Gastrocnemius medialis (tissue), 4 donors: ENCODE measurements around the gene COX5B. TPM values are rescaled to one million over a fixed set of nuclear protein-coding genes. Genes with fewer than 3 reads are reported as not detected.
A peak's percentile ranks its signal among the peaks of the same experiment; 100 is the strongest.

ENCODE experiments used
- ATAC-seq, 2 donors: fragments of 150-250 bp; one replicate each; pipeline ENCODE4 v1.9.1; 2016
- DNase-seq, 2 donors: peaks; one replicate each; pipeline ENCODE4 v3.0.0-alpha.2; 2019
- H3K27ac ChIP-seq, 4 donors: fragments of 200-600 bp; sonication (generic); 1 replicate in 1 of 4; 2 replicates in 3 of 4; pipeline ENCODE4 v1.5.1; 2016 to 2018; ENCODE audit warnings: mild to moderate bottlenecking in 2 of 4, moderate library complexity in 1 of 4
- H3K27me3 ChIP-seq, 3 donors: fragments of 200-600 bp; sonication (generic) in 2 of 3; 1 replicate in 1 of 3; 2 replicates in 2 of 3; pipeline versions ENCODE4 v1.5.1 to v1.6.0; 2016 to 2019; ENCODE audit warnings: mild to moderate bottlenecking in 1 of 3, moderate library complexity in 1 of 3
- H3K36me3 ChIP-seq, 2 donors: fragments of 200-600 bp; sonication (generic) in 1 of 2; one replicate each; pipeline ENCODE4 v1.5.1; 2017 to 2018
- H3K4me1 ChIP-seq, 2 donors: fragments of 200-600 bp; sonication (generic) in 1 of 2; one replicate each; pipeline ENCODE4 v1.5.1; 2016 to 2017; ENCODE audit warnings: mild to moderate bottlenecking in 2 of 2
- H3K4me3 ChIP-seq, 4 donors: fragments of 200-600 bp; sonication (generic) in 3 of 4; 1 replicate in 1 of 4; 2 replicates in 3 of 4; pipeline ENCODE4 v1.5.1; 2016 to 2019; ENCODE audit warnings: mild to moderate bottlenecking in 2 of 4
- H3K9me3 ChIP-seq, 3 donors: fragments of 200-600 bp; sonication (generic) in 2 of 3; 1 replicate in 1 of 3; 2 replicates in 2 of 3; pipeline ENCODE4 v1.5.1; 2016 to 2019
- POLR2A ChIP-seq, 2 donors: fragments of 450-650 bp; IDR thresholded peaks; one replicate each; pipeline ENCODE4 v1.6.1; 2017; ENCODE audit warnings: antibody characterized with exemption in 2 of 2, mild to moderate bottlenecking in 2 of 2, moderate library complexity in 2 of 2
- in situ Hi-C, 4 donors: fragments of 200-750 bp; cut with MboI; loops; one replicate each; pipeline versions ENCODE4 v1.15.0 to v1.8.0; 2017; ENCODE audit warnings: low sequenced_read_pairs in 4 of 4
- intact Hi-C: fragments of 100-400 bp; cut with DNase I; formaldehyde crosslinking; loops from one replicate; pipeline ENCODE4 v1.15.1; 2023; ENCODE audit warnings: low total_unique reads
- total RNA-seq, 4 donors: library from RNA; depleted of rRNA; stranded (reverse); fragments of >200 nt; gene quantifications; one replicate each; pipeline versions ENCODE4 v1.1.0 to v1.2.3, GENCODE V29; 2016
- TF ChIP-seq, protein P1 (sequence below), 5 experiments: fragments of 450-650 bp in 3 of 5; fragments of 200-600 bp in 2 of 5; sonication (generic) in 2 of 5; IDR thresholded peaks in 4 of 5; conservative IDR thresholded peaks in 1 of 5; 1 replicate in 4 of 5; 2 replicates in 1 of 5; pipeline ENCODE4 v1.5.1; 2016 to 2019; ENCODE audit warnings: antibody characterized with exemption in 5 of 5, mild to moderate bottlenecking in 3 of 5, moderate library complexity in 3 of 5

COX5B gene
- total RNA-seq, 4 donors from 2014 or later = 742 to 1,417 (median 1,247) TPM

DNA sequence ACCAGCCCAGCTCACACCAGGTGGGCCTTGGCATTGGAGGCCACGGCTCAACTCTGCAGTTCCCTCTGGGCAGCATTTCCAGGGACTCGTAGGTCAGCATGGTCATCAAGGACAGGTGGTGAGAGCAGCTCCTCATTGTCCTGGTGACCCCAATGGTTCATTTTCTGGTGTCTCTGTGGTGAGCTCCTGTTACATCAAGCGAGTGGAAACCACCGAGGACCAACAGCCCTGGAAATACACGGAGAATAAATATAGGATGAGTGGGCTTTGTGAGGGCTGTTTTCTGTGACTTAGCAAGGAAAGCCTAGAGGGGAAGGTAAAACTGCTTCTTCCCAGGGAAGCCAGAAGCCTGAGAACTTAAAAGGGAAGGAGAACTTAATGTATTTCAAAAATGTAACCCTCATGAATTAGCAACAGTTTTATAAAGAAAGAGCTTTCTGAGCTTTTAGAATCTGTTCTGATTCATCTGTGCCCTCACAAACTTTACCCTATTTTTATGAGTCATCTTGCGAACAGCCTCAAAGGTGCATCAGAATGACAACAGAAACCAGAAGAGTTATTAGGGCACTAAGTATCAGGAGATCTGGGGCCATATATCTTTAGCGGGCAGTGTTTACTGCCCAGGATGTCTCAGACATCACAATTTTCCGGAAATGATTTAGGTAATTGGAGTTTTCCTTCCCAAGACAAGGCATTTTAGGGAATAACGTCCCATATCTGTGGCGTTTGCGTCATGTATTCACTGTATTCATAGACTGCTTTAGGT, 42.4 kb downstream of the COX5B start:
- no peaks in the 10 kb centered on the region for H3K4me1 ChIP-seq
- H3K36me3 ChIP-seq = no peaks in the 10 kb centered on the region
- H3K27me3 ChIP-seq = no peaks in the 10 kb centered on the region
- ATAC-seq = no peak
- DNase-seq = no peak
- in situ Hi-C loops (loop anchor here in 1 of 4 donors (25.0 kb wide), 1 partner anchor 1626 kb away; no protein-coding TSS in a partner anchor), intact Hi-C loops (no loop called here)
- no peak for TF ChIP-seq POLR2A (IDR thresholded peaks at IDR 0.05)
- TF ChIP-seq, protein P1, sequence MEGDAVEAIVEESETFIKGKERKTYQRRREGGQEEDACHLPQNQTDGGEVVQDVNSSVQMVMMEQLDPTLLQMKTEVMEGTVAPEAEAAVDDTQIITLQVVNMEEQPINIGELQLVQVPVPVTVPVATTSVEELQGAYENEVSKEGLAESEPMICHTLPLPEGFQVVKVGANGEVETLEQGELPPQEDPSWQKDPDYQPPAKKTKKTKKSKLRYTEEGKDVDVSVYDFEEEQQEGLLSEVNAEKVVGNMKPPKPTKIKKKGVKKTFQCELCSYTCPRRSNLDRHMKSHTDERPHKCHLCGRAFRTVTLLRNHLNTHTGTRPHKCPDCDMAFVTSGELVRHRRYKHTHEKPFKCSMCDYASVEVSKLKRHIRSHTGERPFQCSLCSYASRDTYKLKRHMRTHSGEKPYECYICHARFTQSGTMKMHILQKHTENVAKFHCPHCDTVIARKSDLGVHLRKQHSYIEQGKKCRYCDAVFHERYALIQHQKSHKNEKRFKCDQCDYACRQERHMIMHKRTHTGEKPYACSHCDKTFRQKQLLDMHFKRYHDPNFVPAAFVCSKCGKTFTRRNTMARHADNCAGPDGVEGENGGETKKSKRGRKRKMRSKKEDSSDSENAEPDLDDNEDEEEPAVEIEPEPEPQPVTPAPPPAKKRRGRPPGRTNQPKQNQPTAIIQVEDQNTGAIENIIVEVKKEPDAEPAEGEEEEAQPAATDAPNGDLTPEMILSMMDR (IDR thresholded peaks at IDR 0.05 in 4 of 5, conservative IDR thresholded peaks at IDR 0.05 in 1 of 5) = no peak
- H3K27ac ChIP-seq = no peak overlapping the region
- no peaks in the 10 kb centered on the region for H3K9me3 ChIP-seq
- no peak overlapping the region for H3K4me3 ChIP-seq

DNA sequence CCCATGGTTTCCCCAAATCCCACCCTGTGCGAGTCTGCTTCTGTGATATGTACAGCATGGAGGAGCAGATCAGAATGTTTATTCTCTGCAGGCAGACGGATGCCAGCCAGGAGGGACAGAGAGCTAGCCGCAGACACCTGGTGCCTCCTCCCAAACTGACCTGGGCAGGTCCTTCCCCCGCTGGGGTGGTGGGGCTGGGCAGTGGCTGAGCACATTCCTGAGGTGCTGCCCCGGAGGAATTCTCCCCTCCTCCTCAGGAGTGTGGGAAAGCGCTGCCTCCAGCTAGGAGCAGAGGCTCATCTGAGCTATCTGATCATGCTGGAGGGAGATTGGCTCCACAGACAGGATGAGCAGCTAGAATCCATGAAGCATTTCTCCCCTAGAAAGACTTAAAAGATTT, 45.3 kb downstream of the COX5B start:
- TF ChIP-seq, protein P1 (IDR thresholded peaks at IDR 0.05 in 4 of 5, conservative IDR thresholded peaks at IDR 0.05 in 1 of 5) = no peak
- no peak for TF ChIP-seq POLR2A (IDR thresholded peaks at IDR 0.05)
- Histone ChIP-seq H3K36me3 (no peaks in the 10 kb centered on the region), H3K9me3 (no peaks in the 10 kb centered on the region), H3K27me3 (no peaks in the 10 kb centered on the region), H3K27ac (no peak overlapping the region), H3K4me3 (no peak overlapping the region), H3K4me1 (no peaks in the 10 kb centered on the region)
- DNase-seq (no peak), ATAC-seq (no peak)
- in situ Hi-C loops = loop anchor here in 2 of 4 donors (10.0 to 25.0 kb wide), 2 partner anchors 96 to 1629 kb away; no protein-coding TSS in a partner anchor
- intact Hi-C loops = no loop called here

DNA sequence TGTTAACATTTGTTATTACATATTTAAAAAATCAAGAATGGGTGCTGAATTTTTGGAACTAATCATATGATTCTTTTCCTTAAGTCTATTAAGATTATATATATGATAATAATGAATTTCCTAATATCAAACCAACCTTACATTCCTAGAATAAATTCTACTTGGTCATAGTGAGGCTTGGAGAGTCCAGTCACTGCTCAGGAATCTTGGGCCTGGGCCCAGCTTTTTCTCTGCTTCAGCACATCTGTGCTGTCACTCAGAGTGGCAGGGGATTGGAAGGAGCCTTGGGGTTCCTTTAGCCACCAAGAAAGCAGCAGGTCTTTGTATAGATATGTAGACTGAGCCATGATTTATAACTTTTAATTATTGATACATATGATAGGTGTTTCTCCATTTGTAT, 47.6 kb downstream of the COX5B start:
- TF ChIP-seq POLR2A (IDR thresholded peaks at IDR 0.05) = no peak
- TF ChIP-seq, protein P1 (IDR thresholded peaks at IDR 0.05 in 4 of 5, conservative IDR thresholded peaks at IDR 0.05 in 1 of 5) = no peak
- Histone ChIP-seq H3K36me3 (no peaks in the 10 kb centered on the region), H3K27me3 (no peaks in the 10 kb centered on the region), H3K4me1 (no peaks in the 10 kb centered on the region), H3K9me3 (no peaks in the 10 kb centered on the region), H3K4me3 (no peak overlapping the region), H3K27ac (no peak overlapping the region)
- ATAC-seq (peak in 1 of 2 donors; percentile 53), DNase-seq (peak in 1 of 2 donors; percentile 21)
- intact Hi-C loops = no loop called here
- in situ Hi-C loops = loop anchor here in 2 of 4 donors (10.0 to 25.0 kb wide), 2 partner anchors 99 to 1631 kb away; no protein-coding TSS in a partner anchor

DNA sequence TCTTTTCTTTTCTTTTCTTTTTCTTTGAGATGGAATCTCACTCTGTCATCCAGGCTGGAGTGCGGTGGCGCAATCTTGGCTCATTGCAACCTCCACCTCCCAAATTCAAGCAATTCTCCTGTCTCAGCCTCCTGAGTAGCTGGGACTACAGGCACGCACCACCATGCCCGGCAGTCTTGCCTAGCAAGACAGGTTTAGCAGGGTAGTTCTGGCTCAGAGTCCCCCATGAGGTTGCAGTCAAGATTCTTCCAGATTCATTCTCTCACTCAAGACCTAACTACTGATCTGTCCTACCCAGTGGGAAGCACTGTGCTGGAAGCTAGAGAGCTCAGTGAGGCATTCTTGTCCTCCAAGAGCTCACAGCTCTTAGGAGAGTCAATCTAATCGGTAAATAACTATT, 49.9 kb downstream of the COX5B start:
- intact Hi-C loops = loop anchor here (2.0 kb wide), 1 partner anchor 51 kb away; no protein-coding TSS in a partner anchor
- Histone ChIP-seq H3K9me3 (no peaks in the 10 kb centered on the region), H3K4me3 (no peak overlapping the region), H3K27me3 (no peaks in the 10 kb centered on the region), H3K27ac (no peak overlapping the region), H3K36me3 (no peaks in the 10 kb centered on the region), H3K4me1 (no peaks in the 10 kb centered on the region)
- in situ Hi-C loops = loop anchor here in 2 of 4 donors (10.0 to 25.0 kb wide), 2 partner anchors 101 to 1633 kb away; no protein-coding TSS in a partner anchor
- DNase-seq = no peak
- no peak for ATAC-seq
- TF ChIP-seq, protein P1 (IDR thresholded peaks at IDR 0.05 in 4 of 5, conservative IDR thresholded peaks at IDR 0.05 in 1 of 5) = no peak
- no peak for TF ChIP-seq POLR2A (IDR thresholded peaks at IDR 0.05)
